HG02763 (cell line): ENCODE data around the gene GRIK5.

Experiments used
- ATAC-seq: cut with Tn5 transposase; IDR thresholded peaks from one replicate; pipeline ENCODE4 v1.9.1; 2021; ENCODE audit warnings: mild to moderate bottlenecking, moderate library complexity; ENCODE audit not compliant: unreplicated experiment

The GRIK5 gene

DNA sequence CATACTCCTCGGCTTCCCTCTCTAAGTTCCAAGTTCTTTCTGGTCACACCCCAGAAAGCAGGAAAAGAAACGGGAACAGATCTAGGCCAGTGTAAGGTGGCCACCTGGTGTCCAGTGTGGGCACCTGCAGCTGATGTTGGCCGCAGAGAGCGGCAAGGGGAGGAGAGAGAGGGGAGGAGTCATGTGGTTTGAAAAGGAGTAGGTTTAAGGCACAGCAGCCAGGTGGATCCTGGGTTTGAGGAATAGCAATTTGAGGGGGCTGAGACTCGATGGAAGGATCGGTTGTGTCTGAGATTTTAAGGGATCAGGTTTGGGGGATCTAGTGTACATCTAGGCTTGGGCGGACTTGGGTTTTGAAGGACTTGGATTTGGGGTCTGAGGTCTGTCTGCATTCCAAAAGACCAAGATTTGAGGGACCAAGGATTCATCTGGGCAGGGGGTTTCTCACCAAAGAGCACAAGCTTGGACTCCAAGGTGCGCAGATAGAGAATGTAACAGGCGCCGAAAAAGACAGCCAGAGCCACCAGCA lies 112.1 kb downstream of the GRIK5 start:
- ATAC-seq: no peak

DNA sequence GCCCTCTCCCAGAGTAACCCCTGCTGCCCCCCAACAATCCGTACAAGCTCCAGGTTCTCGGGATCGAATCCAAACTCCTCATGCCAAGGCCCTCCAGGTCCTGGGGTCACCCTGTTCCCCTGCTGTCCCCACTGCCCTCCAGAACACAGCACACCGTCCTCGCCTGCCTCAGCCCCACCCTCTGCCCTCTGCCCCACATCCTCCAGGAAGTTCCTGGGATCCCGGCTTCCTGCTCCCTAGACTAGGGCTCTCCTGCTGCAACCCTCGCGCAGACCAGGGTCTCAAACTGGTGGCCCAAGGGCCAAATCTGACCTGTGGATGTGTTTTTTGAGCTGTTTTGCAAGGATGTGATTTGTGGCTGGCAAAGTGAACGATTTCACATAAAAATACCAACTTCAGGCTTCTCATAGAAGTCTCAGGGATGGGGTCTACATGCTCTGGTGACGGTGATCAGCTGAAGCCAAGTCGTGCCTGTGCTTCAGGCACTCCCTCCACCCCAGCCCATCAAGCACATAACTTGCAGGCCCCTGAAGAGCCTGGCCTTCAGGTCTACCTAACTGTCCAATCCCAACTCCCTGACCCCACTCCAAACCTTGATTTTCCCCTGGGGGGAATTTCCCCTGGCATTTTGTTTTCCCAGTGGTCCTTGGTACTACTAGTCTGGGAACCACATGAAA lies 112.7 kb downstream of the GRIK5 start:
- no peak for ATAC-seq

DNA sequence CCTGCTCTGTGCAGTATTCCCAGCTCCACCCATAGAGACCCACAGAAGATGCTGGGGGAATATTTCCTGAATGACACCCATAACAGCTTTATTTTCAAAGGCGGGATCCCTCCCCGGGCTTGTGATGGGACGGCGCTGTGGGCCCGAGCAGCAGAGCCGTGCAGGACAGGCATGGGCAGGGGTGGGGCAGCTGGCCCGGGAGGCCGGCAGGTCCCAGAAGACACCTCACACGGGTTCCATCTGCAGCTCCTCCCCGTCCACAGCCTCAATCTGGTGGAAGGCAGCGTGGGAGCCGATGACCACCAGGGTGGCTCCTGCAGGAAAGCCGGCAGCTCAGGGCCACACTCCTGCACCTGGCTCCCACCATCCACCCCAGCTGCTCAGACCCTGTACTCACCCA lies 113.4 kb downstream of the GRIK5 start:
- ATAC-seq: no peak

DNA sequence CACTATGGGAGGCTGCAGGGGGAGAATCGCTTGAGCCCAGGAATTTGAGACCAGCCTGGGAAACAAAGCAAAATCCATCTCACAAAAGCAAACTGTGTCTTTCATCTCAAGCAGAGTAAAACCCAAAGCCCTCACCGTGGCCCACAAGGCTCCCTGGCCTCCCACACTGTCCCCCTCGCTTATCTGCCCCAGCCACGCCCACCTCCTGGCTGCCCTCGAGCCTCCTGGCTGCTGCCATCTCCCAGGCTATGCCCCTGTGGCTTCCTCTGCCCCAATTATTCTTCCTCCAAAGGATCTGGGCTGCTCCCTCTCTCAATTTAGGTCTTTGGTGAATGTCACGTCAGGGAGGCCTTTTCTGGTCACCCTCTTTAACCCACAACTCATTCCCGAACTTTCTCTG lies 114.5 kb downstream of the GRIK5 start:
- no peak for ATAC-seq

DNA sequence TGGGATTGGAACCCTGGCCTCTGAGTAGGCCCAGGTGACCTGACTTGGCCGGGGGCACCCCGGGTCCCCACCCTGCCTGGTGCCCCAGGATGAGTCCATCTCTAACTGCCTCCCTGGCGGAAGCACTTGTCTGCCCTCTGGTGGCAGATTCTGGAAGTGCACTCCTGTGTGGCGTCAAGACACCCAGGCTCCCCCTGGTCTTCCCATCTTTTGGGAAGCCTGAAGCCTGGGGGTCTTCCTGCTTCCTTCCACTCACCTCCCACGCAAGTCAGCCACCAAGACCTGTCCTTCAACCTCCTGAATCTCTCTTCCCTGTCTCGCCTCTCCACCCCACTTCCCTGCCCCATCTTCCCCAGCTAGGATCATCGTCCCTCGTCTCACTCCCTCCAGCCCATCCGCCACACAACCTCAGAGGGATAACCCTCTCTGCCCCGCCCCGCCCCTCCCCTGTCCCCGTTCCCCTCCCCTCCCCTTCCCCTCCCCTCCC lies 118.3 kb downstream of the GRIK5 start:
- ATAC-seq: no peak
